Ovary (tissue), 3 donors: ENCODE measurements around the gene MEGF6.

Experiments used
- CTCF ChIP-seq, 3 donors: fragments of 450-650 bp in 2 of 3; fragments of 200-600 bp in 1 of 3; IDR thresholded peaks; one replicate each; pipeline versions ENCODE4 v1.5.1 to v1.8.0; 2016 to 2022; ENCODE audit warnings: antibody characterized with exemption in 3 of 3, mild to moderate bottlenecking in 1 of 3
- POLR2A ChIP-seq: fragments of 450-650 bp; IDR thresholded peaks from one replicate; pipeline ENCODE4 v1.6.1; 2017; ENCODE audit warnings: antibody characterized with exemption, mild to moderate bottlenecking, moderate library complexity
- donor health status: DM: no; HTN: no; CAD: no.

GRCh38 chr1:3599286-3599811 lies 12.0 kb downstream of the MEGF6 start:
- TF ChIP-seq CTCF (IDR thresholded peaks at IDR 0.05) (no peak), POLR2A (no peak)
